HG03066 (cell line): ENCODE measurements around the gene ZNF816.
A peak's percentile ranks its signal among the peaks of the same experiment; 100 is the strongest.
"Not testable (repeated sequence)": the region's sequence is repeated elsewhere in the genome, so short reads cannot be mapped to it uniquely, and the experiment has no call there.

ENCODE experiments used
- ATAC-seq: cut with Tn5 transposase; IDR thresholded peaks from one replicate; pipeline ENCODE4 v1.9.1; 2021; ENCODE audit warnings: low read depth; ENCODE audit not compliant: unreplicated experiment

Gene ZNF816

DNA sequence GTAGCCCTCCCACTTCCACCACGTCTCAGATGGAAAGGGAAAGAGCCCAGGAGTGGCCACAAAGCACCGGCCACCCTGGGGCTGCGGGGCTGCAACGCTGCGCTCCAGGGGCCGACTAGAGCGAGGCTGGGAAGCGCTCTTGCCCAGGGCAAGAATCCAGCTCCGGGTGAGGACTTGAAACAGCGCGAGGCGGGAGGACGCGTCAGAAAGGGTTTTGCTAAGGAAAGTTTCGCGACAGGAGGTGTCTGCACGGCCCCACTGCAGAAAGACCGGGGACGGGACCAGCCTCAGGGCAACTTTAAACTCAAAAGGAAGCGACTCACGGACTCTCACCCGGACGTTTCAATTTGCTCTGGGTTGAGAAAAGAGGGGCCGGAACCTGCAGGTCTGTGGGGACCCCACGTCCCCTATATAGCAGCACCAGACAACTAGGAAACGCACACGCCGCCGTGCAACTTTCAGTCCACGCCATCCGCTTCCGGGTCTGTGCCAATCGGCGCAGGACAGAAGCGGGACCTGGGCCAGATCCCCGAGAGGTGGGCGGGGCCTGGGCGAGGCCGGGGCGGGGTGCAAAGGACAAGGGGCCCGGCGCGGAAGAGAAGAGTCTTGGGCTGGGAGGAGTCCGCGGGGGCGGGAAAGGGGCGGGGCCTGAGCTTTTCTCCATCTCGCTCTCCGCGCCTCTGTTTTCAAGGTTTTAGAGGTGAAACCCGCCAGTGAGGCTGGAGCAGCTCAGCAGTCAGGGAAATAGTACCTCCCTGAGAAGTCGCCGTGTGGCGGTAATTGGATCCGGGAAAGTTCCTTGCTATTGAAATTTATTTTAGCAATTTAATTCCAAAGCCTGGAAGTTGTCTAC, at the start of gene ZNF816:
Gene ZNF816 (minus strand): TSS at position 488 of the 853 bp plus-strand sequence. CDS start 6,792 bp downstream, outside the sequence.
- ATAC-seq: peak; percentile 96

DNA sequence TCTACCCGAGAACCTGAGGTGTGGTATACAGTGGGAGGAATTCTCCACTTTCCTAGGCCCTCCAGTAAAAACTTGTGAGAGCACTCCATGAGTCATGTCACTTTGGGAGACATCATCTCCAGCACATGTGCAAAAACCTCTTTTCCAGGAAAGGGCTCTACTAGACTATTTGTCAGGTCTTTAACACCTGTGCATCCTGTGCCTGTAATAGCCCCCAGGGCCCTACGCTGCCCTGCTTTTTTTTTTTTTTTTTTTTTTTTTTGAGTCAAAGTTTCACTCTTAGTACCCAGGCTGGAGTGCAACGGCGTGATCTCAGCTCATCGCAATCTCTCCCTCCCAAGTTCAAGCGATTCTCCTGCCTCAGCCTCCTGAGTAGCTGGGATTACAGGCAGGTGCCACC, 49.3 kb upstream of the ZNF816 start:
- ATAC-seq: no peak

DNA sequence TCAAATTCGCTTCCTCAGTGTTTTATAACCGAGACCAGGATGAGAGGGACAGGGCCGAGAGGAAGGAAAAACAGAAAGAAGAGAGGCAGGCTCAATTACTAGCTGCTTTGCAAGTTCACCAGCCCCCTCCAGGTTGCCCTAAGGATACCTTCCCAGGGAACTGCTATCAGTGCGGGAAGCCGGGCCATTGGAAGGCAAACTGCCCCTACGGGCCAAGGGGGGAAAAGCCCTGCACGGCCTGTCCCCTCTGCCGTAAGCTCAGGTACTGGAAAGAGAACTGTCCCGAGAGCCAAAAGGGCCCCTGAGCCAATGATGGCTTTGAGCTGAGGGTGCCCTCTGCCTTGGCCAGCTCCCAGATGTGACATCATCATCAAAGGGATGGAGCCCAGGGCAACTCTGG, 47.8 kb upstream of the ZNF816 start:
- ATAC-seq: no peak

DNA sequence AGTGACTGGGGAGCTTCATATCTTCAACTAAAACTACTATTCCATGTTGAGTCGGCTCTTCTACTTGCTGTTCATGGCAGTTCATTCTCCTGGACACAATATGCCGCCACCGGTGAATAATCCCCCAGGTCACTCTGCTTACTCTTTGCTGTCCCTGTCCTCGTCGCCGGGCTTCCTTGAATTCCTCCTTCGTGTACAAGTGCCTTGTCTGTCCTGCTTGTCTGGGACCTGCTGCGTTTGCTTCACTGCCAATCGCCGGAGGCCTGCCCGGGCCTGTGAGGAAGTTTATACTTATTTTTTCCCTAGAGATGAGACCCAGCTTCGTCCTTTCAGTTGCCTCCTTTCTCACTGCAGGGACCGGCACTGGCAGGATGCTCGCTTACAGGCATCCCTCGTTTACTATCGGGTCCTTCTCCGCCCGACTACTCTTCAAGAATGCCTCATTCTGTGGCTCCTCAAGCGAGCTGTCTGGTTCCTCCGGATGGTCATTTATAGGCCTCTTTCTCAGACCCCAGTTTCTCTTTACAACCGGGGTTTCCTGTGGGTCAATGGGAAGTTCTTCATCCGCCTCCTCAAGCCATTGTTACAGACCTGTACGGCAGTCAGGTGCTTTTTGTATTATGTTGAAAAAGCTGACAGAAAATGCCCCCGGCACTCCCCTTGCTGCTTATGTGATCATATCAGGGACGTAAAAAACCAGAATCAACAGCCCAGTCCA, 45.5 kb upstream of the ZNF816 start:
- ATAC-seq: no peak

DNA sequence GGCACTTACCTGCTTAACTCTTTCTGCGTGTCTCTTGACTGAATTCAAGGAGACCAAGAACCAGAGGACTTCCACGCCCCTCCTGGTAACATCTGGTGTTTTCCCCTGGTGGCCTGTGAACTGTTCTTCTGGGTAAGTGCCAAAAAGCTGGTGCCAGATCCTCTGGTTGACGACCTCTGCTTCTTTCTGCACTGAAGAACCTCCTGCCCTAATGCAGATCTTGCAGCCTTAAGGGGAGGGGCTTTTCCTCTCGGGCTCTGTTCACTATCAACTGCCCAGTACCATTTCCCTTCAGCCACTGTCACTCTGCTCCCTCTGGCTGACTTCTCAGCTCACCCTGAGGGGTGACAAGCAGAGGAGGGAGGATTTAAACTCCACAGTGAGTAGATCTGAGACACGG, 44.9 kb upstream of the ZNF816 start:
- ATAC-seq: no peak

DNA sequence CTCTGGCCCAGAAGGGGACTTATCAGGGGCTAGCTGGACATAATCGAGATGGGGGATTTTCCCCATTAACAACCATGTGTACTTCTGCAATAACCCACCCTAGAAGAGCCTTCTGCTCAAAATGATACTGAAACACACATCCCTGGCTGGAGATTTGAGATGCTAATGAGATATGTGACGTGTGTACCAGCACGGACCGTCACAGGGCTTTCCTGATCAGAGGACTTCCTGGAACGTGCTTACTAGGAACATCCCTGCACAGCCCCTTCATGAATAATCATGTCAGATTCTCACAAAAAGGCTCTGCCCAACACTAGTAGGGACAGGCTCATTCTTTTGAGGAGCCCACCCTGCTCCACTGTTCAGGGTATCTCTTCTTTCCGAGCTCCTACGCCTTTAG, 44.5 kb upstream of the ZNF816 start:
- no peak for ATAC-seq

DNA sequence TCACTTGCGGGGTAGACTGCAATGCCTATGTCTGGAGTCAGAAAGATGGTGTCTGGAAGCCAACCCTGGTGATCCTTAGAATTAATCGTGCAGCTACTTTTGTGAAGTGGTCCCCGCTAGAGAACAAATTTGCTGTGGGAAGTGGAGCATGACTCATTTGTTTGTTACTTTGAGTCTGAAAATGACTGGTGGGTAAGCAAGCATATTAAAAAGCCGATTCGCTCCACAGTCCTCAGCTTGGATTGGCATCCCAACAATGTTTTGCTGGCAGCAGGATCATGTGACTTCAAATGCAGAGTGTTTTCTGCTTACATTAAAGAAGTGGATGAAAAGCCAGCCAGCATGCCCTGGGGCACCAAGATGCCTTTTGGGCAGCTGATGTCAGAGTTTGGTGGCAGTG, 41.6 kb upstream of the ZNF816 start:
- no peak for ATAC-seq

DNA sequence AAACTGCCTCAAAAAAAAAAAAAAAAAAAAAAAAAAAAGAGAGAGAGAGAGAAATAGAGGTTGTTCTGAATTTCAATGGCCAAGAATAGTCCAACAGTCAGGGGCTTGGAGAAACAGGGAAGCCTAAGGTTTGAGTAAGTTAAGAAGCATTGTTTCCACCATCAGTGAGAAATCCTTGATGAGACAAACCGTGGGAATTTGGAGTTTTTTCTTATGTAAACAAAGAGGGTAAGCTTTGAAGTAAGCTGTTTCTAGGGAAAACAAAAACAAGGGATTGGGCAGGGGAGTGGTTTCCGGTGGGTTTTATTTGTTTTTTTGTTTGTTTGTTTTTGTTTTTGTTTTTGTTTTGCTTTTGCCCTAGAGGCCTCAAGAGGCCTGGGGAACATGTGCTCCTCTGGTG, 39.8 kb upstream of the ZNF816 start:
- no peak for ATAC-seq

DNA sequence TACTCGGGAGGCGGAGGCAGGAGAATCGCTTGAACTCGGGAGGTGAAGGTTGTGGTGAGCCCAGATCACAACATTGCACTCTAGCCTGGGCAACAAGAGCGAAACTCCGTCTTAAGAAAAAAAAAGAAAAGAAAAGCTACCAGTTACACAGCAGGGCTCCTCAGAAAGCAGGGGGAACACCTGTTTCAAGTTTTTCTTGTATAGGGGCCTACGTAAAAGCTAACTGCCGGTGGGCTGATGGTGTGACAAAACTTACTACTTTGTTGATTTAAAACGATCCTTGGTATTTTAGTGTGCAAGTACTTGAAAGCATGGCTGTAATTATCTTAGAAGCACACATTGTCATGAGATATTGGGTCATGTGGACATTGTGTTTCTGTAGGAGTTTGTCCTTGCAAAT, 35.3 kb upstream of the ZNF816 start:
- ATAC-seq: no peak

DNA sequence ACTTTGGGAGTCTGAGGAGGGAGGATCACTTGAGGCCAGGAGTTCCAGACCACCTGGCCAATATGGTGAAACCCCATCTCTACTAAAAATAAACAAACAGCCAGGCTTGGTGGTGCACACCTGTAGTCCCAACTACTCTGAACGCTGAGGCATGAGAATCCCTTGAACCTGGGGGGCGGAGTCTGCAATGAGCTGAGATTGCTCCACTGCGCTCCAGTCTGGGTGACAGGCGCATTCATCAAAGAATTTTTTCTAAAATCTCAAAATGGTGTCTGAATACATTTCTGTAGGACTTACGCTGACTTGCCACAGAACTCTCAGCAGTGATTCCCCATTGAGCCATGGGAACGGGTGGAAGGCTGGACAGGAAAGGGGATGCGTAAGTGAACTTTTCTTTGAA, 33.0 kb upstream of the ZNF816 start:
- ATAC-seq: no peak

DNA sequence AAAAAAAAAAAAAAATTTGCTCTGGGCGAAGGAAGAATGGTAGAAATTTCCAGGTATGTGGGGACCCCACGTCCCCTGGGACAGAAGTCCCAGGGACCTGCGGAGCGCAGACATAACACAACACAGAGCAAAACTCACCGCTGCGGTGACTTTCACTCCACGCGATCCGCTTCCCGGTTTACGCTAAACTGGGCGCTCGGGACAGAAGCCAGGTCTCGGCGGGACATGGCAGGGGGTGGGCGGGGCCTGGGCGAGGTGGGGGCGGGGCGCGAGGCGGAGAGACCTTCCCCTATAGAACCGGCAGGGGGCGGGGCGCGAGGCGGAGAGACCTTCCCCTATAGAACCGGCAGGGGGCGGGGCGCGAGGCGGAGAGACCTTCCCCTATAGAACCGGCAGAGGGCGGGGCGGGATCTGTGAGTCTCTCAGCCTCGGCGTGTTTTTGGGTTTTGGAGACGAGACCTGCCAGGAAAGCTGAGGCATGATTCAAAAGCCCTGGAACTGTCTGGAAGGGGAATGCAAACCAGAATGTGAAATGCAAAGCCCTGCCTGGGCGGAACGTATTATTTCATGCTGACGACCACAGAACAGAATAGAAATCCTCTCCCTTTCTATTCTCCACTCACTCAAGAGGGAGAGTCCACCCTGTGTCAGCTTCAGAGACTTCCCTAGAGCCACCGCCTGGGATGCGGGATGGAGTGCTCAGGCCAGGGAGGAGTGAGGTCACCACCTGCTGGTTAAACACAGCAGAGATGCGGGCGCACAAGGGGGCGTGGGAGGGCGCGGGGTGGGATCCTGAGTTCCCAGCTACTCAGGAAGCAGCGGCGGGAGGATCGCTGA, 30.9 kb upstream of the ZNF816 start:
- no peak for ATAC-seq

DNA sequence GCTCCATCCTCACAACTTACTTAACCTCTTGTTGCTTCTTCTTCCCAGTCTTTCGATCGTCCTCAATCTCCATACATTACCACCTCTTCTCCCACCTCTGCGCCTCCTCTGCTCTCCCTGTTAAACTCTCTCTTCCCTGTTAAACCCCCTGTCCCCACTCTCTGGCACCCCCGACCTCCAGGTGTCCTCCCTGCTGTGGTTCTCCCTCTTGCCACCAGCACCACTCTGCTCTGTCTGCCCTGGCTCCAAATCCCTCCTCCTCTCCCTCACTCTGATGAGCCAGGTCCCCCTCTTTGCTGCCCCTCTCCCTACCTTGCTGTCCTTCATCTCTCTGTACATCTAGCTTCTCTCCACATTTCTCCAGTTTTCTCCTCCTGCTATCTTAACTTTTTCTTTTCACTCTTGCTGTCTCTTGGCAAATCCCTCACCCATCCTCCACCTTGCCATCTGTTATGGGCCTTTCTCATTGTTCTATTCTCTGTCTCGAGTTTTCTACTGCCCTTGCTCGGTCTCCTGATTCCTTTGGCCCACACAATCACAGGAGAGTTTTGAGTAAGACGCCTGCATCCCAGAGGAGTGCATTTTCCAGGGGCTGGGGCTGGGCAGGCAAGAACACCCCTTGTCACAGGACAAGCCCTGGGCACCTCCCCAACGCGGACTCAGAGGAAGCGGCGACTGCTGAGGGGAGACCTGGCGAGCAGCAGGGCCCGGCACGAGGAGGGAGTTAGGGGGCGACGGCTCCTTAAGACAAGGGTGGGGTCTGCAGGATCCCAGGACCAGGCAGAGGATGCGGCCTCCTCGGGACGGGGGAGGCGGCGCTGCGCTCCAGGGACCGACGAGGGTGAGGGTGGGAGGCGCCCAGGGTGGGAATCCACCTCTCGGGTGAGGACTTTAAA, 29.7 kb upstream of the ZNF816 start:
- no peak for ATAC-seq

DNA sequence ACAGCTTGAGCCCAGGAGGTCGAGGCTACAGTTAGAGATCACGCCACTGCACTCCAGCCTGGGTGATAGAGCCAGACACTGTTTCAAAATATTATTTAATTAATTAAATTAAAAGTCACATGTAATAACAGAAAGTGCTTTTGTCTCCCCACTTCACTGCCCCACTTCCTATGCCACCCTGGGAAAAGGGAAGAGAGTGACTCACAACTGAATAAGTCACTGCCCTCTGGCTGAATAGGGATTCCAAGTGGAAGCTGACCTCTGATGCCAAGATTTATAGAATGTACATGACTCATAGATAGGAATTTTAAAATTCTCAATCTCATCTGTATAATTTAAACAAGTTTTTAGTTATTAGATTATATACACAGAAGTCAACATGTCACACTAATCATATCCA, 28.8 kb upstream of the ZNF816 start:
- no peak for ATAC-seq

DNA sequence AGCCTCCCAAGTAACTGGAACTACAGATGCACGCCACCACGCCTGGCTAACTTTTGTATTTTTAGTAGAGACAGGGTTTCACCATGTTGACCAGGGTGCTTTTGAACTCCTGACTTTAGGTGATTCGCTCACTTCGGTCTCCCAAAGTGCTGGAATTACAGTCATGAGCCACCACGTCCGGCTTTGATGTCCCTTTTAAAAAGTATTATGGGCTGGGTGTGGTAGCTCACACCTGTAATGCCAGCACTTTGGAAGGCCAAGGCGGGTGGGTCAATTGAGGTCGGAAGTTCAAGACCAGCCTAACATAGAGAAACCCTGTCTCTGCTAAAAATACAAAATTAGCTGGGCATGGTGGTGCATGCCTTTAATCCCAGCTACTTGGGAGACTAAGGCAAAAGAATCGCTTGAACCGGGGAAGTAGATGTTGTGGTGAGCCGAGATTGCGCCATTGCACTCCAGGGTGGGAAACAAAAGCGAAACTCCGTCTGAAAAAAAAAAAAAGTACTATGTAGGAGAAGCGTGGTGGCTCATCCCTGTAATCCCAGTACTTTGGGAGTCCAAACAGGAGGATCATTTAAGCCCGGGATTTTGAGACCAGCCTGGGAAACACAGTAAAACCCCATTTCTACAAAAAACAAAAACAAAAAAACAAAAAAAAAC, 28.2 kb upstream of the ZNF816 start:
- ATAC-seq: no peak

DNA sequence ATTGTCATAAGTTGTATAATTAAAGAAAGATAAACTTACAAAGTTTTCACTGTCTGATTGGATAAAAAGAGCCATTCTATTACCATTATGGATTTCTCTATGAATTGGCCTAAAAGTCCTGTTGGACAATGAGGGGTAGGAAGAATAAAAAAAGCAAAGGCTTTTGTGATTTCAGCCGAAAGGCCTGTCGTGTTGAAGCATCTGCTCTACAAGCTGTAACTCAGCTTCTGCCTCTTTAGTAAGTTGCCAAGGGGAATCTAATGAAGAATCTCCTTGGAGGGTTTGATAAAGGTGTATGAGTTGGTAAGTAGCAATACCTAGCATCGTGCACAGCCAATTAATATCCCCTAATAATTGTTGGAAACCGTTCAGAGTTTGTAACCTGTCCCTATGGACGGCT, 25.8 kb upstream of the ZNF816 start:
- ATAC-seq: no peak

DNA sequence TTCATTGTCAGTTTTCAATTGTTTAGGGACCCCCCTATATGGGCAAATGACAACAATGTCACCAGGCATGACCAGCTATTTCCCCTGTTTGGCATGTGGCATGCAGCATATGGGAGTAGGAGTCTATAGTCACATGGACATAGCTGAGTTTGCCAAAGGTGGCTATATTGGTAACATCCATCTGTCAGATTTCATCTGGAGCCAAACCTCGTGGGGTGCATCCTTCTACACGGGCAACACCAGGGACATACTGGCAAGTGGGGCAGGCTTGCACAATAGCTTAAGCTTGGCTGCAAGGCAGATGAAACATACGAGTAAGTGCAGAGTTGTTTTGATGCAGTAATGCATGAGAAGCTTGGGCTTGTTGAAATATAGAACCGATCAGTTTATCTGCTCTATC, 24.5 kb upstream of the ZNF816 start:
- ATAC-seq: no peak

DNA sequence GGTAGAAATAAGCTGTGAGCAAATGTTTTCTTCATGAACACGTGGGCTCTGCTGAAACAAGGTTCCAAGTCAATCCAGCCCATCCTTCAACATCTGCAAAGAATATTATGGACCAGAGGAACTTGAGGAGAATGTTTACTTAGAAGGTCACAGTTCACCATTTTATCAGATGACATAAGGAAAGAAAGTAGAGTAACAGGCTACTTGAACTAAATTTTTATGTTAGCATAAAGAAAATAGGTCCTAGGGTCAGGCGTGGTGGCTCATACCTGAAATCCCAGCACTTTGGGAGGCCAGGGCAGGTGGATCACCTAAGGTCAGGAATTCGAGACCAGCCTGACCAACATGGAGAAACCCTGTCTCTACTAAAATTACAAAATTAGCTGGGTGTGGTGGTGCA, 20.5 kb upstream of the ZNF816 start:
- ATAC-seq: not testable (repeated sequence)

DNA sequence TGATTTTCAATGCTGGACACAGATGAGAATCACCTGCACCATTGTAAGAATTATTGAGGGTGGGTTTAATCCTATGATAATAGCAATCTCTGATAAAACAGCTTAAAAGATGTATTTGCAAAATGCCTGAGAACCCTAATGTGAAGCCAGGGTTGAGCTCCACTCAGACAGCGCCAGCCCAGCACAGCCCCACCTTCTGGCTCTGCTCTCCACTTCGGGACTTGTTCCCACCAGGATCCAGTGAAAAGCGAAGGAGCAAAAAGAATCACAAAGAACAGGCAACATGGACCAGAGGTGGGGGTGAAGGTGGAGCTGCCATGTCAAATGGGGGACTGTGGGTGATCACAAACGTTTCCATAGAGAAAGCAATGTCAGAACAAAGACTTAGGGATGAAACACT, 18.6 kb upstream of the ZNF816 start:
- no peak for ATAC-seq

DNA sequence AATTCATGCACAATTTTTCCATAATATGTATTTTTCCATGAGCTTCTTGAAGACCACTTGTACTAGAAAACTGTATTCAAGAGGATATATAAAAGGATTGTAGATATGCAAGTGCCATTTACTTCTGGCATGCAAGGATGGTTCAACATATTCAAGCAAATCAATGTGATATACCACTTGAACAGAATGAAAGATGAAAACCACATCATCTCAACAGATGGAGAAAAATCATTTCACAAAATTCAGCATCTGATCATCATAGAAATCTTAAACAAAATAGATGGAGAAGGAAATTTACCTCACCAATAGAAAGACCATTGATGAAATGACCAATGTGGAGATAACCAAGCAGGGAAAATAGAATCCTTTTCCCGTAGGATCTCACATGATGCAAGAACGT, 5.1 kb upstream of the ZNF816 start:
- ATAC-seq: no peak

DNA sequence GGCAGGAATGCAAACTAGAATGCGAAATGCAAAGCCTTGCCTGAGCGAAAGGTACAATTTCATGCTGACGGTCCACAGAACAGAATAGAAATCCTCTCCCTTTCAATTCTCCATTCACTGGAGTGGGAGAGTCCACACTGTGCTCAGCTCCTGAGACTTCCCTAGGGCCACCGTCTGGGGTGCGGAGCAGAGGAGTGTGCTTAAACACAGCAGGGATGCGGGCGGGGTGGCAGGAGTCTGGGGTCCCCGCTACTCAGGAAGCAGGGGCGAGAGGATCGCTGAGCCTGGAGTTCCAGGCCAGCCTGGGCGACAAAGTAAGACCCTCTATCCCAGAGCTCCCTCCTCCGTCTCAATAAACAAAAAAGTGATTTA, 552 bp upstream of the ZNF816 start:
- ATAC-seq: no peak
